Type B pancreatic cell (in vitro differentiated cells): Measurements from ENCODE around the gene EPHB6. TPM values are rescaled to one million over a fixed set of nuclear protein-coding genes. Genes with fewer than 3 reads are reported as not detected.
A peak's percentile ranks its signal among the peaks of the same experiment; 100 is the strongest.

ENCODE experiments used
- DNase-seq: peaks from one replicate; pipeline ENCODE4 v3.0.0; 2021; ENCODE audit warnings: mixed read lengths; ENCODE audit not compliant: unreplicated experiment; ENCODE audit errors: extremely low spot score
- H3K27ac Mint-ChIP-seq: 2 replicates; pipeline ENCODE4 v1.8.0; 2021; ENCODE audit warnings: mild to moderate bottlenecking, mixed read lengths
- H3K27me3 Mint-ChIP-seq: 2 replicates; pipeline ENCODE4 v1.8.0; 2021; ENCODE audit warnings: mixed read lengths
- H3K36me3 Mint-ChIP-seq: 2 replicates; pipeline ENCODE4 v1.8.0; 2021; ENCODE audit warnings: mixed read lengths
- H3K4me1 Mint-ChIP-seq: one replicate; pipeline ENCODE4 v1.8.0; 2021; ENCODE audit warnings: mixed read lengths; ENCODE audit not compliant: unreplicated experiment
- H3K4me3 Mint-ChIP-seq: 2 replicates; pipeline ENCODE4 v1.8.0; 2021; ENCODE audit warnings: mild to moderate bottlenecking, mixed read lengths
- H3K9me3 Mint-ChIP-seq: 2 replicates; pipeline ENCODE4 v1.8.0; 2021; ENCODE audit warnings: mixed read lengths
- total RNA-seq: library from RNA; stranded (reverse); gene quantifications from 2 replicates; pipeline ENCODE4 v1.2.1, GENCODE V29; 2021; ENCODE audit warnings: low replicate concordance
- TF ChIP-seq, protein P1 (sequence below): fragments of 200-600 bp; sonication (generic); conservative IDR thresholded peaks from 2 replicates; pipeline ENCODE4 v1.5.0; 2021; ENCODE audit warnings: antibody characterized with exemption, mild to moderate bottlenecking

The EPHB6 gene
- total RNA-seq, 1 donor from 2014 or later = 8.4 TPM

DNA sequence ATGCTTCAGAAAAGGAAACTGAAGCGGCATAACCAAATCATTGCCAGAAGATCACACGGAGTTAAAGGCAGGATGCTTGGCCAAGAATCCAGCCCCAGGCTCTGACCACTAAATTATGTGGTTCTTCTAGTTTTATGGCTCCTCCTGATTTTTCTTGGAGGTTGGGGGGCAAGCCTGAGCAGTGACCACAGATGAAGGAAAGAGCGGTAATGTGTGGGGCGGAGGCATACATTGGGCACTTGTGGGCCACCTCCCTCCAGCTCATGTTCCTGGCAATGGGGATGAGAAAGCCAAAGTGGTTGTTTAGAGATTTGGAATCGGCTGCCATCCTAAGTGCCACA is 27.4 kb downstream of the EPHB6 start:
- DNase-seq = no peak
- no peaks in the 10 kb centered on the region for H3K36me3 Mint-ChIP-seq
- no peaks in the 10 kb centered on the region for H3K9me3 Mint-ChIP-seq
- TF ChIP-seq, protein P1, sequence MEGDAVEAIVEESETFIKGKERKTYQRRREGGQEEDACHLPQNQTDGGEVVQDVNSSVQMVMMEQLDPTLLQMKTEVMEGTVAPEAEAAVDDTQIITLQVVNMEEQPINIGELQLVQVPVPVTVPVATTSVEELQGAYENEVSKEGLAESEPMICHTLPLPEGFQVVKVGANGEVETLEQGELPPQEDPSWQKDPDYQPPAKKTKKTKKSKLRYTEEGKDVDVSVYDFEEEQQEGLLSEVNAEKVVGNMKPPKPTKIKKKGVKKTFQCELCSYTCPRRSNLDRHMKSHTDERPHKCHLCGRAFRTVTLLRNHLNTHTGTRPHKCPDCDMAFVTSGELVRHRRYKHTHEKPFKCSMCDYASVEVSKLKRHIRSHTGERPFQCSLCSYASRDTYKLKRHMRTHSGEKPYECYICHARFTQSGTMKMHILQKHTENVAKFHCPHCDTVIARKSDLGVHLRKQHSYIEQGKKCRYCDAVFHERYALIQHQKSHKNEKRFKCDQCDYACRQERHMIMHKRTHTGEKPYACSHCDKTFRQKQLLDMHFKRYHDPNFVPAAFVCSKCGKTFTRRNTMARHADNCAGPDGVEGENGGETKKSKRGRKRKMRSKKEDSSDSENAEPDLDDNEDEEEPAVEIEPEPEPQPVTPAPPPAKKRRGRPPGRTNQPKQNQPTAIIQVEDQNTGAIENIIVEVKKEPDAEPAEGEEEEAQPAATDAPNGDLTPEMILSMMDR = no peak
- H3K4me3 Mint-ChIP-seq = no peak overlapping the region
- peaks cover 13% of the 10 kb centered on the region for H3K27me3 Mint-ChIP-seq
- H3K27ac Mint-ChIP-seq = no peak overlapping the region
- peaks cover 3% of the 10 kb centered on the region for H3K4me1 Mint-ChIP-seq

DNA sequence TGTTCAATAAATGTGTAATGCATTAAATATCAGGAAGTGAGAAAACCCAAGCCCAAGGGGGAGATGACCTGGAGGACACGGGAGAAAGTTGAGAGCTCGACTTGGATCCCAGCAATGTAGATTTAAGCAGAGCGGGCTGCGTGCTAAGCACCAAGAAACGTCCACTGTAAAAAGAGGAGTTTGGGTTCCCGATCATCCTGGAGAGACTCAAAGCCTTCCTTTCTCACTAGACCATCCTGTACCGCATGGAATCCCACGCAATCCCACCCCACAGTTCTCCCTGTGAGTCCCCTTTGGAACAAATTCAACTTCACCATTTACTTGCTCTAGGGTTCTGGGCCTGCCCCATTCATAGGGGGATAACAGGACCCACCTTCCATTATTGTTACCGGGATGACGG is 28.3 kb downstream of the EPHB6 start:
- H3K4me1 Mint-ChIP-seq = peaks cover 3% of the 10 kb centered on the region
- peaks cover 13% of the 10 kb centered on the region for H3K27me3 Mint-ChIP-seq
- no peaks in the 10 kb centered on the region for H3K9me3 Mint-ChIP-seq
- TF ChIP-seq, protein P1 = no peak
- DNase-seq = no peak
- H3K36me3 Mint-ChIP-seq = no peaks in the 10 kb centered on the region
- no peak overlapping the region for H3K27ac Mint-ChIP-seq
- no peak overlapping the region for H3K4me3 Mint-ChIP-seq

GRCh38 chr7:142883571-142884285 is 28.9 kb downstream of the EPHB6 start:
- no peaks in the 10 kb centered on the region for H3K9me3 Mint-ChIP-seq
- H3K4me3 Mint-ChIP-seq = no peak overlapping the region
- no peak overlapping the region for H3K27ac Mint-ChIP-seq
- peaks cover 13% of the 10 kb centered on the region for H3K27me3 Mint-ChIP-seq
- no peaks in the 10 kb centered on the region for H3K36me3 Mint-ChIP-seq
- no peak for DNase-seq
- TF ChIP-seq, protein P1 = no peak
- peaks cover 3% of the 10 kb centered on the region for H3K4me1 Mint-ChIP-seq

DNA sequence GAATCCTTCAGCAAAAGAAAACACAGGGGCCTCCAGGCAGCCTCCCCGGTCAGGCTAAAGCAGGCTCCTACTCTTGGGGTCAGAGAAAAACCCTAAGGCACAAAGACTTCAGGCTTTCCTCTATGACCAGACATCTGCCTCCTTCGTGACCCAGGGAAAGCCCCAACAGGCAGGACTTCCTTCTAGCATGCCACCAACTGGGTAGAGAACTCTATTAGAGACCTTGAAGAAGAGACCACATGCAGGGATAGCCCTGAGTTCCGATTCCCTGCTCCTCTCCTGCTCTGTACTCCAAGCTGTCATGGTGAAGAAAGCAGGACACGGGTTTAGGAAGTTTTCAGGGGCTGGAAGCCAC is 29.4 kb downstream of the EPHB6 start:
- Mint-ChIP-seq H3K4me1 (peaks cover 5% of the 10 kb centered on the region), H3K27ac (no peak overlapping the region), H3K36me3 (no peaks in the 10 kb centered on the region), H3K27me3 (peaks cover 9% of the 10 kb centered on the region), H3K4me3 (no peak overlapping the region), H3K9me3 (no peaks in the 10 kb centered on the region)
- peak; percentile 22 for DNase-seq
- TF ChIP-seq, protein P1 = no peak

DNA sequence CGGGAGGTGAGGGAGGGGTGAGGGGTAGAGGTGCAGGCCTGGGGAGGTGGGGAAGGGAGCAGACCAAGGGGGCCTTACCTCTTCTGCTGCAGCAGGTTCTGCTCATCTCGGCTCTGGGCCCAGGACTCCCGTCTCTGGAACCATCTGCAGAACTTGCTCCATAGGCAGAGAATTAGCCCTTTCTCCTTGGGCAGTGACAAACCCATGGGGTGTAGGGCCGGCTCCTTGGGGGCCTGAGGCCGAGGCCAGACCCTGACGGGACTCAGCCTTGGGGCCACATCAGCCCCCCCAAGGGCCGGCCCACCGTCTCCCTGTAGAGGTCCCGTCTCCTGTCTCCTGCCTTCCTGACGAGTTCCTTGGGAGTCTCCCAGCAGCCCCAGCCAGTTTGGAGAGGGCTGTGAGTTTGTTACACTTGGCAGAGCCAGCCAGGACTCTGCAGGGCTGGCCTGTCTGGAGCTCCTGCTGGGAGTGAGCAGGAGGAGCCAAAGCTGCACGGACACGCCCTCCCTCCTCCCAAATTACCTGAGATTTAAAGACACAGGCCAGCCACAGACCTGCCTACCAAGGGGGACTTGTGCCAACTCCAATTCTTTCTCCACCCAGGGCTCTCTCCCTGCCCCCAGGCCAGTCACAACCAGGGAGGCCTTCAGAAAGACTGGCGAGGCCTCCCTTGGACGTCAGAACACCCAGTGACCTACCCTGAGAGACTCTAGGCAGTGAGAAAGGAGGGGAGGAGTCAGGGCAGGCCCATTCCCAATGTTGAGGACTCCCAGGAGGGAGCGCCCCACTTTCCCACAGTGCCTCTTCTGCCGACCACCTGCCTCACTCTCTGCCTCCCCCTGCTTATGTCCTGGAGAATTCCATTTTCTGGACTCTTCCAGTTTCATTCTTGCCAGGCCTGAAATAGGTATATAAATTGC is 30.7 kb downstream of the EPHB6 start, which contains the start of gene TRPV6:
TSS of gene TRPV6 (minus strand) at position 435 of the 920 bp plus-strand sequence.
- peak within 1 kb of the TSS; percentile 77 for H3K4me3 Mint-ChIP-seq
- peak within 1 kb of the TSS; percentile 50 for H3K27ac Mint-ChIP-seq
- no peaks in the 10 kb centered on the region for H3K27me3 Mint-ChIP-seq
- H3K4me1 Mint-ChIP-seq = peaks cover 8% of the 10 kb centered on the region
- H3K9me3 Mint-ChIP-seq = no peaks in the 10 kb centered on the region
- H3K36me3 Mint-ChIP-seq = no peaks in the 10 kb centered on the region
- no peak for DNase-seq
- TF ChIP-seq, protein P1 = no peak
